ENCODE measurements around the gene VIL1. TPM values are rescaled to one million over a fixed set of nuclear protein-coding genes. Genes with fewer than 3 reads are reported as not detected.

VIL1 gene
- total RNA-seq, 1 donor from 2014 or later = not detected

GRCh38 chr2:218438596-218438995 lies 19.7 kb downstream of the VIL1 start:
- H3K27me3 ChIP-seq (ENCODE audit: insufficient read depth, low read length) = no peaks in the 10 kb centered on the region
- H3K4me1 Mint-ChIP-seq (ENCODE audit: low read depth, unreplicated experiment) = no peaks in the 10 kb centered on the region
- H3K4me2 ChIP-seq (ENCODE audit: low read length) = no peak overlapping the region
- H2AFZ ChIP-seq (ENCODE audit: low read depth, low read length) = no peak overlapping the region
- no peaks in the 10 kb centered on the region for H3K36me3 Mint-ChIP-seq (ENCODE audit: low read depth, unreplicated experiment)
- no peaks in the 10 kb centered on the region for H3K36me3 ChIP-seq (ENCODE audit: insufficient read depth, low read length)
- no peaks in the 10 kb centered on the region for H3K79me2 ChIP-seq (ENCODE audit: insufficient read depth, low read length)
- H3K4me3 Mint-ChIP-seq (ENCODE audit: unreplicated experiment) = no peak overlapping the region
- no peaks in the 10 kb centered on the region for H3K9me3 ChIP-seq (ENCODE audit: insufficient read depth, low read depth, low read length)
- H3K9me3 Mint-ChIP-seq (ENCODE audit: unreplicated experiment) = no peaks in the 10 kb centered on the region
- H3K27ac Mint-ChIP-seq (ENCODE audit: unreplicated experiment) = no peak overlapping the region
- FAIRE-seq (no peak), DNase-seq (ENCODE audit: low read depth) (no peak)
- TF ChIP-seq EZH2 (IDR thresholded peaks at IDR 0.05; ENCODE audit: insufficient read depth, low read length) (no peak), CTCF (IDR thresholded peaks at IDR 0.05; ENCODE audit: insufficient read depth, low read depth, low read length) (no peak)
- no peak overlapping the region for H3K27ac ChIP-seq (ENCODE audit: low read depth, low read length)
- H3K4me3 ChIP-seq (ENCODE audit: insufficient read depth, low read depth, low read length) = no peak overlapping the region
- peaks cover 7% of the 10 kb centered on the region for H3K27me3 Mint-ChIP-seq (ENCODE audit: low read depth, unreplicated experiment)
- H3K4me1 ChIP-seq (ENCODE audit: insufficient read depth, low read length) = no peaks in the 10 kb centered on the region
- H4K20me1 ChIP-seq (ENCODE audit: insufficient read depth, low read length) = no peaks in the 10 kb centered on the region
- no peak overlapping the region for H3K9ac ChIP-seq (ENCODE audit: low read length)

- H3K9me3 Mint-ChIP-seq (ENCODE audit: unreplicated experiment) = no peaks in the 10 kb centered on the region
- H3K4me3 Mint-ChIP-seq (ENCODE audit: unreplicated experiment) = no peak overlapping the region
- DNase-seq (ENCODE audit: low read depth) (no peak), FAIRE-seq (no peak)
- no peaks in the 10 kb centered on the region for H3K9me3 ChIP-seq (ENCODE audit: insufficient read depth, low read depth, low read length)
- no peak overlapping the region for H3K9ac ChIP-seq (ENCODE audit: low read length)
- H2AFZ ChIP-seq (ENCODE audit: low read depth, low read length) = no peak overlapping the region
- no peak overlapping the region for H3K27ac ChIP-seq (ENCODE audit: low read depth, low read length)
- H3K27me3 ChIP-seq (ENCODE audit: insufficient read depth, low read length) = no peaks in the 10 kb centered on the region
- TF ChIP-seq CTCF (IDR thresholded peaks at IDR 0.05; ENCODE audit: insufficient read depth, low read depth, low read length) = no peak
- TF ChIP-seq EZH2 (IDR thresholded peaks at IDR 0.05; ENCODE audit: insufficient read depth, low read length) = no peak
- no peak overlapping the region for H3K4me3 ChIP-seq (ENCODE audit: insufficient read depth, low read depth, low read length)
- peaks cover 7% of the 10 kb centered on the region for H3K4me1 ChIP-seq (ENCODE audit: insufficient read depth, low read length)
- H3K27me3 Mint-ChIP-seq (ENCODE audit: low read depth, unreplicated experiment) = peaks cover 2% of the 10 kb centered on the region
- H3K27ac Mint-ChIP-seq (ENCODE audit: unreplicated experiment) = no peak overlapping the region
- peaks cover 3% of the 10 kb centered on the region for H3K4me1 Mint-ChIP-seq (ENCODE audit: low read depth, unreplicated experiment)
- H3K79me2 ChIP-seq (ENCODE audit: insufficient read depth, low read length) = no peaks in the 10 kb centered on the region
- H4K20me1 ChIP-seq (ENCODE audit: insufficient read depth, low read length) = no peaks in the 10 kb centered on the region
- H3K36me3 Mint-ChIP-seq (ENCODE audit: low read depth, unreplicated experiment) = peaks cover 9% of the 10 kb centered on the region
- H3K4me2 ChIP-seq (ENCODE audit: low read length) = no peak overlapping the region
- H3K36me3 ChIP-seq (ENCODE audit: insufficient read depth, low read length) = no peaks in the 10 kb centered on the region
These were observed 25.9 kb downstream of the VIL1 start for GRCh38 chr2:218444692-218445357.

- H3K4me3 Mint-ChIP-seq (ENCODE audit: unreplicated experiment) = no peak overlapping the region
- Histone ChIP-seq H3K4me3 (ENCODE audit: insufficient read depth, low read depth, low read length) (no peak overlapping the region), H2AFZ (ENCODE audit: low read depth, low read length) (no peak overlapping the region), H3K4me1 (ENCODE audit: insufficient read depth, low read length) (peaks cover 7% of the 10 kb centered on the region), H3K9ac (ENCODE audit: low read length) (no peak overlapping the region), H3K27me3 (ENCODE audit: insufficient read depth, low read length) (no peaks in the 10 kb centered on the region), H3K4me2 (ENCODE audit: low read length) (no peak overlapping the region), H3K9me3 (ENCODE audit: insufficient read depth, low read depth, low read length) (no peaks in the 10 kb centered on the region), H4K20me1 (ENCODE audit: insufficient read depth, low read length) (no peaks in the 10 kb centered on the region), H3K79me2 (ENCODE audit: insufficient read depth, low read length) (no peaks in the 10 kb centered on the region), H3K27ac (ENCODE audit: low read depth, low read length) (no peak overlapping the region), H3K36me3 (ENCODE audit: insufficient read depth, low read length) (no peaks in the 10 kb centered on the region)
- no peaks in the 10 kb centered on the region for H3K9me3 Mint-ChIP-seq (ENCODE audit: unreplicated experiment)
- peaks cover 3% of the 10 kb centered on the region for H3K4me1 Mint-ChIP-seq (ENCODE audit: low read depth, unreplicated experiment)
- peaks cover 10% of the 10 kb centered on the region for H3K36me3 Mint-ChIP-seq (ENCODE audit: low read depth, unreplicated experiment)
- no peak overlapping the region for H3K27ac Mint-ChIP-seq (ENCODE audit: unreplicated experiment)
- DNase-seq (ENCODE audit: low read depth) = no peak
- no peak for FAIRE-seq
- H3K27me3 Mint-ChIP-seq (ENCODE audit: low read depth, unreplicated experiment) = peaks cover 2% of the 10 kb centered on the region
- TF ChIP-seq CTCF (IDR thresholded peaks at IDR 0.05; ENCODE audit: insufficient read depth, low read depth, low read length) (no peak), EZH2 (IDR thresholded peaks at IDR 0.05; ENCODE audit: insufficient read depth, low read length) (no peak)
These were observed 26.7 kb downstream of the VIL1 start for GRCh38 chr2:218445602-218446001.

All from astrocyte (in vitro differentiated cells and primary cell).